Vagina (tissue), 2 donors: Measurements from ENCODE around the gene PFKL. TPM values are rescaled to one million over a fixed set of nuclear protein-coding genes. Genes with fewer than 3 reads are reported as not detected.

Experiments
- DNase-seq, 2 donors: peaks; one replicate each; pipeline ENCODE4 v3.0.0-alpha.2; 2017; ENCODE audit errors: extremely low spot score in 2 of 2
- H3K27ac ChIP-seq: fragments of 200-600 bp; sonication (generic); one replicate; pipeline ENCODE4 v1.5.1; 2019
- H3K27me3 ChIP-seq: fragments of 200-600 bp; sonication (generic); one replicate; pipeline ENCODE4 v1.5.1; 2019
- H3K36me3 ChIP-seq, 2 donors: fragments of 200-600 bp; sonication (generic); one replicate each; pipeline ENCODE4 v1.5.1; 2017 to 2019
- H3K4me1 ChIP-seq: fragments of 200-600 bp; sonication (generic); one replicate; pipeline ENCODE4 v1.5.1; 2019
- H3K4me3 ChIP-seq, 2 donors: fragments of 200-600 bp; sonication (generic); 1 replicate in 1 of 2; 2 replicates in 1 of 2; pipeline ENCODE4 v1.5.1; 2016 to 2019
- H3K9me3 ChIP-seq: fragments of 200-600 bp; sonication (generic); one replicate; pipeline ENCODE4 v1.5.1; 2019
- CTCF ChIP-seq, 3 experiments: fragments of 450-650 bp in 2 of 3; fragments of 200-600 bp in 1 of 3; sonication (generic) in 1 of 3; IDR thresholded peaks; one replicate each; pipeline ENCODE4 v1.5.1; 2017 to 2019; ENCODE audit warnings: antibody characterized with exemption in 3 of 3, mild to moderate bottlenecking in 2 of 3, moderate library complexity in 2 of 3
- POLR2A ChIP-seq, 2 donors: fragments of 450-650 bp; IDR thresholded peaks; one replicate each; pipeline ENCODE4 v1.6.1; 2017; ENCODE audit warnings: antibody characterized with exemption in 2 of 2, mild to moderate bottlenecking in 2 of 2, moderate library complexity in 2 of 2
- POLR2AphosphoS5 ChIP-seq, 2 donors: sonication (generic); formaldehyde crosslinking; IDR thresholded peaks; one replicate each; pipeline ENCODE4 v1.9.0; 2017; ENCODE audit warnings: antibody characterized with exemption in 2 of 2, mild to moderate bottlenecking in 2 of 2, low read depth in 1 of 2; ENCODE audit not compliant: insufficient read depth in 1 of 2
- intact Hi-C: fragments of 100-400 bp; cut with DNase I; formaldehyde crosslinking; loops from one replicate; pipeline ENCODE4 v1.15.1; 2023
- total RNA-seq: library from RNA; depleted of rRNA; stranded (reverse); fragments of >200 nt; gene quantifications from one replicate; pipeline ENCODE4 v1.2.3, GENCODE V29; 2016

The PFKL gene
- total RNA-seq, 1 donor from 2014 or later: 79.1 TPM

GRCh38 chr21:44271558-44272283, 28.1 kb upstream of the PFKL start:
- H3K27me3 ChIP-seq: no peaks in the 10 kb centered on the region
- no peaks in the 10 kb centered on the region for H3K36me3 ChIP-seq
- intact Hi-C loops: no loop called here
- H3K4me3 ChIP-seq: no peak overlapping the region
- H3K27ac ChIP-seq: no peak overlapping the region
- H3K9me3 ChIP-seq: no peaks in the 10 kb centered on the region
- TF ChIP-seq POLR2AphosphoS5 (IDR thresholded peaks at IDR 0.05; ENCODE audit: insufficient read depth in 1 of 2, low read depth in 1 of 2): no peak
- TF ChIP-seq CTCF (IDR thresholded peaks at IDR 0.05): no peak
- no peak for TF ChIP-seq POLR2A (IDR thresholded peaks at IDR 0.05)
- DNase-seq: no peak
- no peaks in the 10 kb centered on the region for H3K4me1 ChIP-seq

- Histone ChIP-seq H3K27ac (no peak overlapping the region), H3K36me3 (no peaks in the 10 kb centered on the region), H3K27me3 (no peaks in the 10 kb centered on the region), H3K9me3 (no peaks in the 10 kb centered on the region), H3K4me1 (no peaks in the 10 kb centered on the region), H3K4me3 (no peak overlapping the region)
- TF ChIP-seq POLR2A (IDR thresholded peaks at IDR 0.05): no peak
- no peak for TF ChIP-seq POLR2AphosphoS5 (IDR thresholded peaks at IDR 0.05; ENCODE audit: insufficient read depth in 1 of 2, low read depth in 1 of 2)
- TF ChIP-seq CTCF (IDR thresholded peaks at IDR 0.05): no peak
- intact Hi-C loops: no loop called here
- no peak for DNase-seq
Observed at GRCh38 chr21:44272284-44272858, 27.5 kb upstream of the PFKL start.

GRCh38 chr21:44273046-44273445, 26.8 kb upstream of the PFKL start:
- Histone ChIP-seq H3K27ac (no peak overlapping the region), H3K4me3 (no peak overlapping the region), H3K27me3 (no peaks in the 10 kb centered on the region), H3K36me3 (no peaks in the 10 kb centered on the region), H3K9me3 (no peaks in the 10 kb centered on the region), H3K4me1 (no peaks in the 10 kb centered on the region)
- intact Hi-C loops: no loop called here
- DNase-seq: no peak
- TF ChIP-seq POLR2AphosphoS5 (IDR thresholded peaks at IDR 0.05; ENCODE audit: insufficient read depth in 1 of 2, low read depth in 1 of 2) (no peak), POLR2A (IDR thresholded peaks at IDR 0.05) (no peak), CTCF (IDR thresholded peaks at IDR 0.05) (no peak)

- Histone ChIP-seq H3K4me1 (no peaks in the 10 kb centered on the region), H3K27ac (no peak overlapping the region), H3K4me3 (no peak overlapping the region), H3K9me3 (no peaks in the 10 kb centered on the region), H3K36me3 (no peaks in the 10 kb centered on the region), H3K27me3 (no peaks in the 10 kb centered on the region)
- no peak for DNase-seq
- TF ChIP-seq CTCF (IDR thresholded peaks at IDR 0.05): no peak
- TF ChIP-seq POLR2AphosphoS5 (IDR thresholded peaks at IDR 0.05; ENCODE audit: insufficient read depth in 1 of 2, low read depth in 1 of 2): no peak
- no peak for TF ChIP-seq POLR2A (IDR thresholded peaks at IDR 0.05)
- intact Hi-C loops: no loop called here
Observed at GRCh38 chr21:44275041-44275440, 24.8 kb upstream of the PFKL start.
